K562 (cell line): ENCODE data around the gene MAST3. TPM values are rescaled to one million over a fixed set of nuclear protein-coding genes. Genes with fewer than 3 reads are reported as not detected.

ENCODE experiments used
- CHD1 ChIP-seq: fragments of 200-600 bp; sonication (generic); IDR thresholded peaks from one replicate; pipeline ENCODE4 v1.6.1; 2012; ENCODE audit warnings: mild to moderate bottlenecking, moderate library complexity, low read length, inconsistent platforms
- HDAC1 ChIP-seq, 2 experiments: fragments of 450-650 bp; IDR thresholded peaks; 2 replicates each; pipeline ENCODE4 v1.6.1; 2016 to 2017; ENCODE audit warnings: inconsistent platforms in 1 of 2, mild to moderate bottlenecking in 1 of 2, moderate library complexity in 1 of 2
- NRF1 ChIP-seq, 2 experiments: fragments of 450-650 bp; IDR thresholded peaks in 1 of 2; conservative IDR thresholded peaks in 1 of 2; 2 replicates each; pipeline ENCODE4 v1.6.1; 2014; ENCODE audit warnings: mild to moderate bottlenecking in 2 of 2
- PRMT5 ChIP-seq: sonication (generic); formaldehyde crosslinking; IDR thresholded peaks from 2 replicates; pipeline ENCODE4 v1.5.0; 2020; ENCODE audit warnings: missing genetic modification reagents
- RNF2 ChIP-seq: sonication (generic); IDR thresholded peaks from 2 replicates; pipeline ENCODE4 v1.6.1; 2016
- polyA plus RNA-seq, 8 experiments: library from polyadenylated mRNA; depleted of rRNA in 4 of 8; stranded (reverse) in 5 of 8; unstranded in 3 of 8; fragments of >200 nt; fragmentation: Nextera tagmentation in 2 of 8; fragmentation: Illumina TruSeq in 1 of 8; extraction: Ambion mirVana in 2 of 8; extraction: Trizol in 1 of 8; gene quantifications; 2 replicates each; pipeline versions ENCODE4 v1.2.1 to v1.2.3, GENCODE V29; 2011 to 2014; ENCODE audit warnings: inconsistent platforms in 1 of 8, missing spikeins in 1 of 8
- total RNA-seq, 7 experiments: library from RNA; depleted of rRNA in 6 of 7; stranded (reverse); fragments of >200 nt in 6 of 7; fragmentation: Illumina TruSeq in 2 of 7; extraction: Trizol in 2 of 7; gene quantifications; 2 replicates each; pipeline versions ENCODE4 v1.2.1 to v1.2.3, GENCODE V29; 2011 to 2021; ENCODE audit warnings: low replicate concordance in 1 of 7
- TF ChIP-seq, protein P1 (sequence below): fragments of 250-450 bp; sonication (Bioruptor Pico); IDR thresholded peaks from 2 replicates; pipeline ENCODE4 v1.4.0; 2020
- TF ChIP-seq, protein P2 (sequence below): fragments of 450-650 bp; IDR thresholded peaks from 2 replicates; pipeline ENCODE4 v1.6.1; 2016; ENCODE audit warnings: mild to moderate bottlenecking, moderate library complexity
- TF ChIP-seq, protein P3 (sequence below): fragments of 450-650 bp; IDR thresholded peaks from one replicate; pipeline ENCODE4 v1.6.1; 2018; ENCODE audit warnings: mild to moderate bottlenecking, moderate library complexity; ENCODE audit not compliant: partially characterized antibody

The MAST3 gene
- total and polyA plus RNA-seq, 9 of the 15 experiments (the other 6 are each of a cell fraction or from before 2014, with no cell fraction given): 0.94 to 9.9 (median 2.4) TPM

DNA sequence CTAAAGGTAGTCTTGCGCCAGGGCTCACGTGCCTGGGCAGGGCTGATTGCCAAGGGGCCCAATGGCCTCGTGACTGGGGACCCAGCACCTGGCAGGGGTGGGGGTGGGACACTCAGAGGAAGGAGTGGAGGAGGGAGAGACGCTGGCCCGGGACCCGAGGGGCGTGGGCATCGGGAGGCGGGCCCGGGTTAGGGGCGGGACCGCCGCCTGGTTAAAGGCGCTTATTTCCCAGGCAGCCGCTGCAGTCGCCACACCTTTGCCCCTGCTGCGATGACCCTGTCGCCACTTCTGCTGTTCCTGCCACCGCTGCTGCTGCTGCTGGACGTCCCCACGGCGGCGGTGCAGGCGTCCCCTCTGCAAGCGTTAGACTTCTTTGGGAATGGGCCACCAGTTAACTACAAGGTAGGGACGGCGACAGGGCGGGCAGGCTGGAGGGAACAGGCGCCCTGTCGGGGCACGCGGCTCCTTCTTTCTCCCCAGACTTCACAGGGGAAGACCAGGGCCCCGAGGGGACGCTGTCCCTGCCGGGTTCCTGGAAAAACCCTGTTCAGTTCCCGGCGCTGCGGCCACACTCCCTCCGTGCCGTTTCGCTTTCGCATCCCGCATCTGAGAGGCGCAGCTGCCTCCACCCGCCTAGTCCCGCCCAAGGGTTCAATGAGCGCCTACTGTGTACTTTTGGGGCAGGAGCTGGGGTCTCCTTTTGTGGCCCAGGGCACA lies 76.2 kb downstream of the MAST3 start, which contains the start of gene IFI30 (continued):
- TF ChIP-seq, protein P1, sequence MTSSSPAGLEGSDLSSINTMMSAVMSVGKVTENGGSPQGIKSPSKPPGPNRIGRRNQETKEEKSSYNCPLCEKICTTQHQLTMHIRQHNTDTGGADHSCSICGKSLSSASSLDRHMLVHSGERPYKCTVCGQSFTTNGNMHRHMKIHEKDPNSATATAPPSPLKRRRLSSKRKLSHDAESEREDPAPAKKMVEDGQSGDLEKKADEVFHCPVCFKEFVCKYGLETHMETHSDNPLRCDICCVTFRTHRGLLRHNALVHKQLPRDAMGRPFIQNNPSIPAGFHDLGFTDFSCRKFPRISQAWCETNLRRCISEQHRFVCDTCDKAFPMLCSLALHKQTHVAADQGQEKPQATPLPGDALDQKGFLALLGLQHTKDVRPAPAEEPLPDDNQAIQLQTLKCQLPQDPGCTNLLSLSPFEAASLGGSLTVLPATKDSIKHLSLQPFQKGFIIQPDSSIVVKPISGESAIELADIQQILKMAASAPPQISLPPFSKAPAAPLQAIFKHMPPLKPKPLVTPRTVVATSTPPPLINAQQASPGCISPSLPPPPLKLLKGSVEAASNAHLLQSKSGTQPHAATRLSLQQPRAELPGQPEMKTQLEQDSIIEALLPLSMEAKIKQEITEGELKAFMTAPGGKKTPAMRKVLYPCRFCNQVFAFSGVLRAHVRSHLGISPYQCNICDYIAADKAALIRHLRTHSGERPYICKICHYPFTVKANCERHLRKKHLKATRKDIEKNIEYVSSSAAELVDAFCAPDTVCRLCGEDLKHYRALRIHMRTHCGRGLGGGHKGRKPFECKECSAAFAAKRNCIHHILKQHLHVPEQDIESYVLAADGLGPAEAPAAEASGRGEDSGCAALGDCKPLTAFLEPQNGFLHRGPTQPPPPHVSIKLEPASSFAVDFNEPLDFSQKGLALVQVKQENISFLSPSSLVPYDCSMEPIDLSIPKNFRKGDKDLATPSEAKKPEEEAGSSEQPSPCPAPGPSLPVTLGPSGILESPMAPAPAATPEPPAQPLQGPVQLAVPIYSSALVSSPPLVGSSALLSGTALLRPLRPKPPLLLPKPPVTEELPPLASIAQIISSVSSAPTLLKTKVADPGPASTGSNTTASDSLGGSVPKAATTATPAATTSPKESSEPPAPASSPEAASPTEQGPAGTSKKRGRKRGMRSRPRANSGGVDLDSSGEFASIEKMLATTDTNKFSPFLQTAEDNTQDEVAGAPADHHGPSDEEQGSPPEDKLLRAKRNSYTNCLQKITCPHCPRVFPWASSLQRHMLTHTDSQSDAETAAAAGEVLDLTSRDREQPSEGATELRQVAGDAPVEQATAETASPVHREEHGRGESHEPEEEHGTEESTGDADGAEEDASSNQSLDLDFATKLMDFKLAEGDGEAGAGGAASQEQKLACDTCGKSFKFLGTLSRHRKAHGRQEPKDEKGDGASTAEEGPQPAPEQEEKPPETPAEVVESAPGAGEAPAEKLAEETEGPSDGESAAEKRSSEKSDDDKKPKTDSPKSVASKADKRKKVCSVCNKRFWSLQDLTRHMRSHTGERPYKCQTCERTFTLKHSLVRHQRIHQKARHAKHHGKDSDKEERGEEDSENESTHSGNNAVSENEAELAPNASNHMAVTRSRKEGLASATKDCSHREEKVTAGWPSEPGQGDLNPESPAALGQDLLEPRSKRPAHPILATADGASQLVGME (CRISPR knock-in tag): 0 out of 2 replicates have a peak, but pooled peaks have one; percentile 11
- TF ChIP-seq HDAC1 (IDR thresholded peaks at IDR 0.05) (peak in 1 of 2 experiments; percentile 63; a peak in 1 of 4 replicates), PRMT5 (CRISPR knock-in tag) (0 out of 2 replicates have a peak, but pooled peaks have one; percentile 58), RNF2 (0 out of 2 replicates have a peak, but pooled peaks have one; percentile 41), CHD1 (peak; percentile 61), NRF1 (conservative IDR thresholded peaks at IDR 0.05 in 1 of 2, IDR thresholded peaks at IDR 0.05 in 1 of 2) (peak; percentile 18 to 34; a peak in 1 of 4 replicates)
- TF ChIP-seq, protein P2, sequence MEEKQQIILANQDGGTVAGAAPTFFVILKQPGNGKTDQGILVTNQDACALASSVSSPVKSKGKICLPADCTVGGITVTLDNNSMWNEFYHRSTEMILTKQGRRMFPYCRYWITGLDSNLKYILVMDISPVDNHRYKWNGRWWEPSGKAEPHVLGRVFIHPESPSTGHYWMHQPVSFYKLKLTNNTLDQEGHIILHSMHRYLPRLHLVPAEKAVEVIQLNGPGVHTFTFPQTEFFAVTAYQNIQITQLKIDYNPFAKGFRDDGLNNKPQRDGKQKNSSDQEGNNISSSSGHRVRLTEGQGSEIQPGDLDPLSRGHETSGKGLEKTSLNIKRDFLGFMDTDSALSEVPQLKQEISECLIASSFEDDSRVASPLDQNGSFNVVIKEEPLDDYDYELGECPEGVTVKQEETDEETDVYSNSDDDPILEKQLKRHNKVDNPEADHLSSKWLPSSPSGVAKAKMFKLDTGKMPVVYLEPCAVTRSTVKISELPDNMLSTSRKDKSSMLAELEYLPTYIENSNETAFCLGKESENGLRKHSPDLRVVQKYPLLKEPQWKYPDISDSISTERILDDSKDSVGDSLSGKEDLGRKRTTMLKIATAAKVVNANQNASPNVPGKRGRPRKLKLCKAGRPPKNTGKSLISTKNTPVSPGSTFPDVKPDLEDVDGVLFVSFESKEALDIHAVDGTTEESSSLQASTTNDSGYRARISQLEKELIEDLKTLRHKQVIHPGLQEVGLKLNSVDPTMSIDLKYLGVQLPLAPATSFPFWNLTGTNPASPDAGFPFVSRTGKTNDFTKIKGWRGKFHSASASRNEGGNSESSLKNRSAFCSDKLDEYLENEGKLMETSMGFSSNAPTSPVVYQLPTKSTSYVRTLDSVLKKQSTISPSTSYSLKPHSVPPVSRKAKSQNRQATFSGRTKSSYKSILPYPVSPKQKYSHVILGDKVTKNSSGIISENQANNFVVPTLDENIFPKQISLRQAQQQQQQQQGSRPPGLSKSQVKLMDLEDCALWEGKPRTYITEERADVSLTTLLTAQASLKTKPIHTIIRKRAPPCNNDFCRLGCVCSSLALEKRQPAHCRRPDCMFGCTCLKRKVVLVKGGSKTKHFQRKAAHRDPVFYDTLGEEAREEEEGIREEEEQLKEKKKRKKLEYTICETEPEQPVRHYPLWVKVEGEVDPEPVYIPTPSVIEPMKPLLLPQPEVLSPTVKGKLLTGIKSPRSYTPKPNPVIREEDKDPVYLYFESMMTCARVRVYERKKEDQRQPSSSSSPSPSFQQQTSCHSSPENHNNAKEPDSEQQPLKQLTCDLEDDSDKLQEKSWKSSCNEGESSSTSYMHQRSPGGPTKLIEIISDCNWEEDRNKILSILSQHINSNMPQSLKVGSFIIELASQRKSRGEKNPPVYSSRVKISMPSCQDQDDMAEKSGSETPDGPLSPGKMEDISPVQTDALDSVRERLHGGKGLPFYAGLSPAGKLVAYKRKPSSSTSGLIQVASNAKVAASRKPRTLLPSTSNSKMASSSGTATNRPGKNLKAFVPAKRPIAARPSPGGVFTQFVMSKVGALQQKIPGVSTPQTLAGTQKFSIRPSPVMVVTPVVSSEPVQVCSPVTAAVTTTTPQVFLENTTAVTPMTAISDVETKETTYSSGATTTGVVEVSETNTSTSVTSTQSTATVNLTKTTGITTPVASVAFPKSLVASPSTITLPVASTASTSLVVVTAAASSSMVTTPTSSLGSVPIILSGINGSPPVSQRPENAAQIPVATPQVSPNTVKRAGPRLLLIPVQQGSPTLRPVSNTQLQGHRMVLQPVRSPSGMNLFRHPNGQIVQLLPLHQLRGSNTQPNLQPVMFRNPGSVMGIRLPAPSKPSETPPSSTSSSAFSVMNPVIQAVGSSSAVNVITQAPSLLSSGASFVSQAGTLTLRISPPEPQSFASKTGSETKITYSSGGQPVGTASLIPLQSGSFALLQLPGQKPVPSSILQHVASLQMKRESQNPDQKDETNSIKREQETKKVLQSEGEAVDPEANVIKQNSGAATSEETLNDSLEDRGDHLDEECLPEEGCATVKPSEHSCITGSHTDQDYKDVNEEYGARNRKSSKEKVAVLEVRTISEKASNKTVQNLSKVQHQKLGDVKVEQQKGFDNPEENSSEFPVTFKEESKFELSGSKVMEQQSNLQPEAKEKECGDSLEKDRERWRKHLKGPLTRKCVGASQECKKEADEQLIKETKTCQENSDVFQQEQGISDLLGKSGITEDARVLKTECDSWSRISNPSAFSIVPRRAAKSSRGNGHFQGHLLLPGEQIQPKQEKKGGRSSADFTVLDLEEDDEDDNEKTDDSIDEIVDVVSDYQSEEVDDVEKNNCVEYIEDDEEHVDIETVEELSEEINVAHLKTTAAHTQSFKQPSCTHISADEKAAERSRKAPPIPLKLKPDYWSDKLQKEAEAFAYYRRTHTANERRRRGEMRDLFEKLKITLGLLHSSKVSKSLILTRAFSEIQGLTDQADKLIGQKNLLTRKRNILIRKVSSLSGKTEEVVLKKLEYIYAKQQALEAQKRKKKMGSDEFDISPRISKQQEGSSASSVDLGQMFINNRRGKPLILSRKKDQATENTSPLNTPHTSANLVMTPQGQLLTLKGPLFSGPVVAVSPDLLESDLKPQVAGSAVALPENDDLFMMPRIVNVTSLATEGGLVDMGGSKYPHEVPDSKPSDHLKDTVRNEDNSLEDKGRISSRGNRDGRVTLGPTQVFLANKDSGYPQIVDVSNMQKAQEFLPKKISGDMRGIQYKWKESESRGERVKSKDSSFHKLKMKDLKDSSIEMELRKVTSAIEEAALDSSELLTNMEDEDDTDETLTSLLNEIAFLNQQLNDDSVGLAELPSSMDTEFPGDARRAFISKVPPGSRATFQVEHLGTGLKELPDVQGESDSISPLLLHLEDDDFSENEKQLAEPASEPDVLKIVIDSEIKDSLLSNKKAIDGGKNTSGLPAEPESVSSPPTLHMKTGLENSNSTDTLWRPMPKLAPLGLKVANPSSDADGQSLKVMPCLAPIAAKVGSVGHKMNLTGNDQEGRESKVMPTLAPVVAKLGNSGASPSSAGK: peak; percentile 77
- TF ChIP-seq, protein P3, sequence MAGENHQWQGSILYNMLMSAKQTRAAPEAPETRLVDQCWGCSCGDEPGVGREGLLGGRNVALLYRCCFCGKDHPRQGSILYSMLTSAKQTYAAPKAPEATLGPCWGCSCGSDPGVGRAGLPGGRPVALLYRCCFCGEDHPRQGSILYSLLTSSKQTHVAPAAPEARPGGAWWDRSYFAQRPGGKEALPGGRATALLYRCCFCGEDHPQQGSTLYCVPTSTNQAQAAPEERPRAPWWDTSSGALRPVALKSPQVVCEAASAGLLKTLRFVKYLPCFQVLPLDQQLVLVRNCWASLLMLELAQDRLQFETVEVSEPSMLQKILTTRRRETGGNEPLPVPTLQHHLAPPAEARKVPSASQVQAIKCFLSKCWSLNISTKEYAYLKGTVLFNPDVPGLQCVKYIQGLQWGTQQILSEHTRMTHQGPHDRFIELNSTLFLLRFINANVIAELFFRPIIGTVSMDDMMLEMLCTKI: no peak
